GM21825 (cell line): ENCODE results near the gene PROK1.
"Not testable (repeated sequence)": the region's sequence is repeated elsewhere in the genome, so short reads cannot be mapped to it uniquely, and the experiment has no call there.

Source experiments
- ATAC-seq: cut with Tn5 transposase; IDR thresholded peaks from one replicate; pipeline ENCODE4 v1.9.1; 2021; ENCODE audit warnings: mild to moderate bottlenecking, moderate library complexity; ENCODE audit not compliant: unreplicated experiment

PROK1 gene

GRCh38 chr1:110433213-110433612 lies 17.7 kb upstream of the PROK1 start:
- no peak for ATAC-seq

- ATAC-seq, result no peak
These were observed 17.1 kb upstream of the PROK1 start for GRCh38 chr1:110433803-110434202.

GRCh38 chr1:110434946-110435345 lies 16.0 kb upstream of the PROK1 start:
- ATAC-seq, result no peak

GRCh38 chr1:110436635-110437034 lies 14.3 kb upstream of the PROK1 start:
- no peak for ATAC-seq

- not testable (repeated sequence) for ATAC-seq
These were observed 13.2 kb upstream of the PROK1 start for GRCh38 chr1:110437645-110438299.

- ATAC-seq, result no peak
These were observed 12.1 kb upstream of the PROK1 start for GRCh38 chr1:110438893-110439292.

DNA sequence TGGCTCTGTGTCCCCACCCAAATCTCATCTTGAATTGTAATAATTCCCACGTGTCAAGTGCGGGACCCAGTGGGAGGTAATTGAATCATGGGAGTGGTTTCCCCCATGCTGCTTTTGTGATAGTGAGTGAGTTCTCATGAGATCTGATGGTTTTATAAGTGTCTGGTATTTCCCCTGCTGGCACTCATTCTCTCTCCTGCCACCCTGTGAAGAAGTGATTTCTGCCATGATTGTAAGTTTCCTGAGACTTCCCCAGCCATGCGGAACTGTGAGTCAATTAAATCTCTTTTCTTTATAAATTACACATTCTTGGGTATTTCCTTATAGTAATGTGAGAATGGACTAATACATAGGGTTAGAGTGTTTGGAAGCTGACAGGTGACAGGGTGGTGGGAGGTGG lies 11.1 kb upstream of the PROK1 start:
- not testable (repeated sequence) for ATAC-seq

- ATAC-seq, result no peak
These were observed 10.1 kb upstream of the PROK1 start for GRCh38 chr1:110440877-110441276.

- ATAC-seq, result no peak
These were observed 9.1 kb upstream of the PROK1 start for GRCh38 chr1:110441888-110442287.

DNA sequence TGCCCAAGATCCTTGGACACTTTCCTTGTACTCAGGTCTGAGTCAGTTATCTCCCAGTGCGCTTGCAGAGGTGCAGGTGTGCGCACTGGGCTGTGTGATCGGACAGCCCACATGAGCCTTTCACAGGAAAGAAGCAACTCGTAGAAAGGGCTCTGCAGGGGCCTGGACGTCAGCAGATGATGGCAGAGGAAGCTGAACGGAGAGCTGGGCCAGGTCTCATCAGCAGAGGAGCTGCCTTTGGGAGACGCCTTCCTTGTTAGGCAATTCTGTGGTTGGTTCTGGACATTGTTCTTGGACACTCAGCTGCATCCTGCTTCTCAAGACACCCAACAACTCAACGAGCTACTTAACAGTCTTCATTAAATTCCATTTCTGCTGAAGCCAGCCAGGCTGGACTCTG lies 7.5 kb upstream of the PROK1 start:
- no peak for ATAC-seq

DNA sequence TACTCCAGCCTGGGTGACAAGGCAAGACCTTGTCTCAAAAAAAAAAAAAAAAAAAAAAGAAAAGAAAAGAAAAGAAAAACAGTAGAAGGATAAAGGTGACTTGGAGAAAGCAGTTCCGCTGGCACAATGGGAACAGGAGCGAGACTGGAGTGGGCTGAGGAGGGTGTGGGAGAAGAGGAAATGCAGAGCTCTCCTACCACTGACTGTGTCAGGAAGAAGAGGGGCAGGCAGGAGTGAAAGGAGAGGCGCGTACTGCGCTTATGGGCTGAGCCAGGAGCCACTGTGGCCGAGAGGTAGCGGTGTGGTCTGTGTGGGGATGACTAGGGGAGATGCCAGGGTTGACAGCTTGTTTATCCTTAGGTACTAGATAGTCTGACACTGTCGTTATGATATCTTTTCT lies 6.4 kb upstream of the PROK1 start:
- no peak for ATAC-seq

DNA sequence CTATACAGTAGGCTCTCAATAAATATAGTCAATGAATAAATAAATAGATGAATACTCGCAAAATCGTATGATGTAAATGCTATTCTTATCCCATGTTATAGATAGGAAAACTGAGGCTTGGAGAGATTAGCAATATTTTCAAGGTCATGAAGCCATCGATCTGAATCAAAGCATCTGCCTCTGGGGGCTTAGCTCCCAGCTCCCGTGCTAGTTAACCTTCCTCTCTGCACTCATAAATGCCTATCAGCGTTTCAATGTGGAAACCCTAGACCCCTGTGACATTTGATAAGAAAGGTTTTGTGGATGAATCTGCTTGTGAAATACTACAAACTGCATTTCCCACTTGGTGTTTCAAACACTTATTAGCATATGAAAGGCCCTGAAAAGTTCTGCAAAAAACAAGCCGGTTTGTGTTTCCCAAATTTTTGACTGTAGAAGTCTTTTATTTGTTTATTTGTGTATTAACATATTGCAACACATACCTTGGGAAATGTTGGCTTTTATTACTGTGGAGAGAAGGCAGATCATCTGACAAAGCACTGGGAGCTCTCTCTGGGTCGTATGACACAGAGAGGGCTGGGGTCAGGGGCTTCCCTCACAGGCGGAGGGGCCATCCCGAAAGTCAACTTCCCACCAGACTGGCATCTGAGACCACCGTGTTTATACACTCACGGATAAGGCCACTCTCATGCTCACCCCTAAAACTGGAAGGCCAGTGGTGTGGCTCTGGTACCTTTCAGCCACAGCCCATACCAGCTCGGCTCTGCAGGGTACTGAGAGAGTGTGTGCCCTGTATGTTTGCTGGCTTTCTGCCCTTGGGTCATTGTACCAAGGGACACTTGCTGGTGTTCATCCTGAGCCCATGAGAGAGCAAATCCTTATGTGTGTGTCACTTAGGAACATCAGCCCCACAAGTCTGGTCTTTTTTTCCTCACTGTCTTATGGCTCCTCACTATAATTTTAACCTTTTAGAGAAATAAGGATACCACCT lies 993 bp upstream of the PROK1 start:
- no peak for ATAC-seq

- ATAC-seq, result no peak
These were observed 1.4 kb downstream of the PROK1 start for GRCh38 chr1:110452330-110452729.

DNA sequence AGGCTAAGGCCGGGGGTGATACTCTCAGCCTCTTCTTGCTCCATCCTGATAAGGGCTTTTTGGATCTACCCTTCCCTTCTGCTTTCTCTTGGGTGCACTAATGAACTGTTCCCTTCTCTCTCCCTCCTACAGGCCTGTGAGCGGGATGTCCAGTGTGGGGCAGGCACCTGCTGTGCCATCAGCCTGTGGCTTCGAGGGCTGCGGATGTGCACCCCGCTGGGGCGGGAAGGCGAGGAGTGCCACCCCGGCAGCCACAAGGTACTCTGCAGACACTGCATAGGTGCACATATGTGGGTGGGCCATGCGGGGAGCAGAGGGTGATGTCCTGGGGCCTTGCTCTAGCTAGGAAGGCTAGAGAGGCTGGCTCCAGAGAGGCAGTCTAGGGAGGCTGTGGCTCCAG lies 2.9 kb downstream of the PROK1 start:
- ATAC-seq, result no peak

GRCh38 chr1:110454328-110454727 lies 3.4 kb downstream of the PROK1 start:
- ATAC-seq, result no peak

DNA sequence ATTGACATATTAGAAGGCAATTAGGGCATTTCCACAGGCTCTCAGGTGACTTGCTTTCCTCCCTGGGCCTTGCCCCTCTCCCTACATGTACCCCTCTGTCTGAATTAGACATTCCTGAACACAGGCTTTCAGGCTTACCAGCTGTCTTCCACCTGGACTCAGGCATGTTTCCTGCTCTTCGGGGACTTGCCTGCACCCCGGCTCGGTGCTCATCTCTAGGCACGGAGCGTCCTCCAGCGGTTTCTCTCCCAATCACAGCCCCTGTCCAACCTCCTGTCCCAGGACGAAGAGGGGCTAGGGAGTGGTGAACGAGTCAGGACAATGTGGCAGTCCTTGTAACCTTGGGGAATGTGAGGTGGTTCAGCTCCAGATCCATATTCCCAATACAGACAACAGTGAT lies 4.2 kb downstream of the PROK1 start:
- no peak for ATAC-seq

DNA sequence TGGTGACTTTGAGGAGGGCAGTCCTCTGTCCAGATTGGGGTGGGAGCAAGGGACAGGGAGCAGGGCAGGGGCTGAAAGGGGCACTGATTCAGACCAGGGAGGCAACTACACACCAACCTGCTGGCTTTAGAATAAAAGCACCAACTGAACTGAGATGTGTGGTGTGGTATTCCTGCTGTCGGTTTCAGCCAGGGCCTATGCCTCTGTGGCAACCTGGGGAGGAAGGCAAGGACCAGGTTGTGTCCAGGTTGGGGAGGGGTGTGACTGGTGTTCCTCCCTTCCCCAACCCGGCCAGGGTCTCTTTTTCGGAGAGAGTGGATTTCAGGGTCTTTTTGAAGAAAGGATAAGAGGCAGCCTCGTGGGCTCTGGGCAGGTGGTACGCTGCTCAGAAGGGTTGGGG lies 6.3 kb downstream of the PROK1 start:
- no peak for ATAC-seq

- ATAC-seq, result peak; percentile 60
These were observed 9.6 kb downstream of the PROK1 start for GRCh38 chr1:110460253-110461220.

- ATAC-seq, result no peak
These were observed 11.1 kb downstream of the PROK1 start for GRCh38 chr1:110462093-110462492.

- no peak for ATAC-seq
These were observed 12.0 kb downstream of the PROK1 start for GRCh38 chr1:110462964-110463363.

DNA sequence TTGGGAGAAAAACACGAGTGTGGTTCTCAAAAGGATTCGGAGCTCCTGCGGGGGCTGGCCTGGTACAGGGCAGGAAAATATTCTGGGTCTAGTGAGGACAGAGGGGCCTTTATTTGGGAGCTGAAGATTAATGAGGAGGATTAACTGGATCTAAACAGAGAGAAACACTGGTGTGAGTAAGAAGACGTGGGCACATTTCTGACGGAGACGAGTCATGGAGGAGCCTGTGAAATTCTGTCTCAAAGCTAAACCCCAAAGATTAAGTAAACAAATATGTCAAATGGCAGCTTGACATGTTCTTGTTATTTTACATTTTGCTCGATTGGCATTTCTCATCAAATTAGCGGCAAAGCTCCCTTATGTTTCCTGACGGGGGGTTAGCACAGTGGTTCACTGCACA lies 12.8 kb downstream of the PROK1 start:
- no peak for ATAC-seq
